Nephron progenitor cell (in vitro differentiated cells): ENCODE data around the gene FMNL2.

Source experiments
- DNase-seq: peaks from one replicate; pipeline ENCODE4 v3.0.0; 2021
- H3K27ac Mint-ChIP-seq: 2 replicates; pipeline ENCODE4 v1.8.0; 2021; ENCODE audit warnings: mild to moderate bottlenecking, moderate library complexity, mixed read lengths
- H3K27me3 Mint-ChIP-seq: 2 replicates; pipeline ENCODE4 v1.8.0; 2021; ENCODE audit warnings: mild to moderate bottlenecking, low read depth, mixed read lengths; ENCODE audit not compliant: poor library complexity
- H3K36me3 Mint-ChIP-seq: 2 replicates; pipeline ENCODE4 v1.8.0; 2021; ENCODE audit warnings: low read depth, mixed read lengths
- H3K4me1 Mint-ChIP-seq: 2 replicates; pipeline ENCODE4 v1.8.0; 2021; ENCODE audit warnings: mixed read lengths
- H3K4me3 Mint-ChIP-seq: 2 replicates; pipeline ENCODE4 v1.8.0; 2021; ENCODE audit warnings: mild to moderate bottlenecking, moderate library complexity, mixed read lengths
- H3K9me3 Mint-ChIP-seq: 2 replicates; pipeline ENCODE4 v1.8.0; 2021; ENCODE audit warnings: mild to moderate bottlenecking, moderate library complexity, mixed read lengths
- TF ChIP-seq, protein P1 (sequence below): fragments of 200-600 bp; sonication (generic); IDR thresholded peaks from 2 replicates; pipeline ENCODE4 v1.5.0; 2021; ENCODE audit warnings: antibody characterized with exemption

The FMNL2 gene

DNA sequence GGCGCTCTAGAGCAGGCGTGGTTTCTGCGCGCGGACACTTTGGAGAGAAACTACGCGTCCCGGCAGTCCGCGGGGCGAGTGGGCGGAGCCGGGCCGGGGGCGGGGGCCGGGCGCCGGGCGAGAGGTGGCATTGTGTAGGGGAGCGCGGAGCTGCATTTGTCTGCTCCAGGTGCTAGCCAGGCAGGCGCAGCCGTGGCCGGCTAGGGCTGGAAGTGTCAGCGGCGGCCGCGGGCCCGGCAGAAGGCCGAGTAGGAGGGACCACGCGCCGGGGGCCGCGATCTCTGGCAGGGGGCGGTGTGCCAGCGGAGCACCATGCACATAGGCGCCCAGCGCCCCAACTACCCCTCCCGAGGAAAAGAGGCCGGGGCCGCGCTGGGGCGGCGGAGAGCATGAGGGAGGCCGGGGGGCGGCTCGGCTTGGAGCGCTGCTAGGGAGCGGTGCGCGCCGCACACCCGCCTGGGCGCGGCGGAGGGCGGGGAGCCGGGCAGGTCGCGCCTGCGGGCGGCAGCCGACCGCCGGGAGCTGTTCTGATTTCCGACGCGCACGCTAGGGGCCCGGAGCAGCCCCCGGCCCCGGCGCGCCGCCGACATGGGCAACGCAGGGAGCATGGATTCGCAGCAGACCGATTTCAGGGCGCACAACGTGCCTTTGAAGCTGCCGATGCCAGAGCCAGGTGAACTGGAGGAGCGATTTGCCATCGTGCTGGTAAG is at the start of gene FMNL2:
Gene FMNL2, plus strand, starts transcription at position 159 of the 710 bp plus-strand sequence.
- Mint-ChIP-seq H3K27ac (no peak within 1 kb of the TSS), H3K36me3 (no peaks in the 10 kb centered on the region), H3K9me3 (no peaks in the 10 kb centered on the region), H3K27me3 (peaks cover 26% of the 10 kb centered on the region), H3K4me3 (peak within 1 kb of the TSS; percentile 99), H3K4me1 (peaks cover 38% of the 10 kb centered on the region)
- TF ChIP-seq, protein P1, sequence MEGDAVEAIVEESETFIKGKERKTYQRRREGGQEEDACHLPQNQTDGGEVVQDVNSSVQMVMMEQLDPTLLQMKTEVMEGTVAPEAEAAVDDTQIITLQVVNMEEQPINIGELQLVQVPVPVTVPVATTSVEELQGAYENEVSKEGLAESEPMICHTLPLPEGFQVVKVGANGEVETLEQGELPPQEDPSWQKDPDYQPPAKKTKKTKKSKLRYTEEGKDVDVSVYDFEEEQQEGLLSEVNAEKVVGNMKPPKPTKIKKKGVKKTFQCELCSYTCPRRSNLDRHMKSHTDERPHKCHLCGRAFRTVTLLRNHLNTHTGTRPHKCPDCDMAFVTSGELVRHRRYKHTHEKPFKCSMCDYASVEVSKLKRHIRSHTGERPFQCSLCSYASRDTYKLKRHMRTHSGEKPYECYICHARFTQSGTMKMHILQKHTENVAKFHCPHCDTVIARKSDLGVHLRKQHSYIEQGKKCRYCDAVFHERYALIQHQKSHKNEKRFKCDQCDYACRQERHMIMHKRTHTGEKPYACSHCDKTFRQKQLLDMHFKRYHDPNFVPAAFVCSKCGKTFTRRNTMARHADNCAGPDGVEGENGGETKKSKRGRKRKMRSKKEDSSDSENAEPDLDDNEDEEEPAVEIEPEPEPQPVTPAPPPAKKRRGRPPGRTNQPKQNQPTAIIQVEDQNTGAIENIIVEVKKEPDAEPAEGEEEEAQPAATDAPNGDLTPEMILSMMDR, result no peak
- DNase-seq, result peak; percentile 92

DNA sequence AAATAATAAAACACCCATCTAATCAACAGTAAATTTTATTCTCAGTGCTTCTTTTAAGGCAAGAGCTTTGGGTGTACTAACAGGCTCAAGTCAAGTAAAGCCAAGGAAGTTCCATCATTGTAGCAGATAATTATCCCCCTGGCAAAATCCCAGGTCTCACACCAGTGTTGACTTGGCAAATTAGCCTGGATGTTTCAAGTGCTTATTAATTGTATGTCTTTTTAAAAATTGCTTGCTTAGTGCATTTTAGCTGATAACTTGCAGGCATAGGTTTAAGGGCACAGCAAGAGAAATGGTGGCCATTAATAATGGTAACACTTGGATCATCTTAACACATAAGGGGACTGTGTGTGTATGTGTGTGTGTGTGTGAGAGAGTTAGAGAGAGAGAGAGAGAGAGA is 42.0 kb upstream of the FMNL2 start:
- H3K4me1 Mint-ChIP-seq, result no peaks in the 10 kb centered on the region
- no peaks in the 10 kb centered on the region for H3K27me3 Mint-ChIP-seq
- H3K27ac Mint-ChIP-seq, result no peak overlapping the region
- H3K36me3 Mint-ChIP-seq, result no peaks in the 10 kb centered on the region
- DNase-seq, result no peak
- H3K9me3 Mint-ChIP-seq, result no peaks in the 10 kb centered on the region
- TF ChIP-seq, protein P1, result no peak
- H3K4me3 Mint-ChIP-seq, result no peak overlapping the region

DNA sequence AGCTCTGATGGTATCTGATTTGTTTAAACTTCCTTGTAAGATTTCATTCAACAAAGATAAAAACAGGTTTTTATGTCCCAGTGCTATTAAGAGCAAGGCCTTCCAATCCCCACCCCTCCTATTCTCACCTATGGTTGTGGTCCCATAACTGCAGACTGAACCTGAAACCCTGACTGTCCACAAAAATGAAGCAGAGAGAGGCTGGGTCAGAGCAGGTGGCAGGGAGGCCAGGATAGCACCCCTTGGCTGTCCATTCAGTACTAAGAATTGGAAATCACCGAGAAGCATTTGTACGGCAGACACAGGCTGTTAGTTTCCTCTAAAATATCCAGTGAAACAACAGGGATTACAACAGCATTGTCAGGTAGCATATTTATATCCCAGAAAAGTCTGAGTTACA is 37.3 kb upstream of the FMNL2 start:
- H3K9me3 Mint-ChIP-seq, result no peaks in the 10 kb centered on the region
- no peaks in the 10 kb centered on the region for H3K4me1 Mint-ChIP-seq
- no peaks in the 10 kb centered on the region for H3K36me3 Mint-ChIP-seq
- DNase-seq, result no peak
- no peak overlapping the region for H3K27ac Mint-ChIP-seq
- TF ChIP-seq, protein P1, result no peak
- H3K27me3 Mint-ChIP-seq, result no peaks in the 10 kb centered on the region
- no peak overlapping the region for H3K4me3 Mint-ChIP-seq

DNA sequence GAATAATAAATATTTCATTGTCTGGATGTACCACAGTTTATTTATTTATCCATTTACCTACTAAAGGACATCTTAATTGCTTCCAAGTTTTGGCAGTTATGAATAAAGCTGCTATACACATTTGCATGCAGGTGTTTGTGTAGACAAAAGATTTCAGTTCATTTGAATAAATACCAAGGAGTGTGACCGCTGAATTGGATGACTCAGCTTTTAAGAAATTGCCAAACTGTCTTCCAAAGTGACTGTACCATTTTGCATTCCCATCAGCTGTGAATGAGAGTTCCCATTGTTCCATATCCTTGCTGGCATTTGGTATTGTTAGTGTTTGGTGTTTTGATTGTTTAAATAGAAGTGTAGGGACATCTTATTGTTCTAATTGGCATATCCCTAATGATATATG is 36.2 kb upstream of the FMNL2 start:
- no peaks in the 10 kb centered on the region for H3K36me3 Mint-ChIP-seq
- no peaks in the 10 kb centered on the region for H3K4me1 Mint-ChIP-seq
- H3K9me3 Mint-ChIP-seq, result no peaks in the 10 kb centered on the region
- H3K27ac Mint-ChIP-seq, result no peak overlapping the region
- DNase-seq, result no peak
- H3K4me3 Mint-ChIP-seq, result no peak overlapping the region
- TF ChIP-seq, protein P1, result no peak
- no peaks in the 10 kb centered on the region for H3K27me3 Mint-ChIP-seq

DNA sequence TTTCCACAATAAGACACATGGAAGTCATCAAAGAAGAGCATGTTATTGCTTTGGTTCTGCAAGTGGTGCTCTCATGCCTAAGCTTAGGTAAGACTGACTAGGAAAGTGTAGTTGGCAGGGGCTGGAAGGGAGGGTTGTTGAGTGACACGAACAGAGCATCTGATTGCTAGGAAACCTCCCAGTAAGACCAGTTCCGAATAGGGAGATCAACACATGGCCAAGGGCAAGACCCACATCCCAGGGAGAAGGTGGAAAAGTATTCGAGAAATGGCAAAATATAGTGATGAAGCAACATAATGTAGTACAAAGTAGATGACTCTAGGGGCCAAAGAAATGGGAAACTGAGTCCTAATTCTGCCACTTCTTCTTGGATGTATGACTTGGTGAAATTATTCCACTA is 33.8 kb upstream of the FMNL2 start:
- TF ChIP-seq, protein P1, result no peak
- Mint-ChIP-seq H3K4me1 (no peaks in the 10 kb centered on the region), H3K27ac (no peak overlapping the region), H3K36me3 (no peaks in the 10 kb centered on the region), H3K4me3 (no peak overlapping the region), H3K27me3 (no peaks in the 10 kb centered on the region), H3K9me3 (no peaks in the 10 kb centered on the region)
- DNase-seq, result no peak

DNA sequence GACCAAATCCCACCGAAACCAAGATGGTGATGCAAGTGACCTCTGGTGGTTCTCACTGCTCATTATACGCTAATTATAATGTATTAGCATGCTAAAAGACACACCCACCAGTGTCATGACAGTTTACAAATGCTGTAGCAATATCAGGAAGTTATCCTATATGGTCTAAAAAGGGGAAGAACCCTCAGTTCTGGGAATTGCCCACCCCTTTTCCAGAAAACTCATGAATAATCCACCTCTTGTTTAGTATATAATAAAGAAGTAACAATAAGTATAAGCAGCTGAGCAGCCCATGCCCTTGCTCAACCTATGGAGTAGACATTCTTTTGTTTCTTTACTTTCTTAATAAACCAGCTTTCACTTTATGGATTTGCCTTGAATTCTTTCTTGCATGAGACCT is 31.0 kb upstream of the FMNL2 start:
- Mint-ChIP-seq H3K36me3 (no peaks in the 10 kb centered on the region), H3K27ac (no peak overlapping the region), H3K4me1 (peaks cover under 1% of the 10 kb centered on the region), H3K27me3 (no peaks in the 10 kb centered on the region), H3K4me3 (no peak overlapping the region), H3K9me3 (no peaks in the 10 kb centered on the region)
- TF ChIP-seq, protein P1, result no peak
- DNase-seq, result no peak
